Measurements from ENCODE around the gene MPP1. TPM values are rescaled to one million over a fixed set of nuclear protein-coding genes. Genes with fewer than 3 reads are reported as not detected.

MPP1 gene
- total RNA-seq, 4 donors from 2014 or later: 14.3 to 43.2 (median 17.0) TPM

DNA sequence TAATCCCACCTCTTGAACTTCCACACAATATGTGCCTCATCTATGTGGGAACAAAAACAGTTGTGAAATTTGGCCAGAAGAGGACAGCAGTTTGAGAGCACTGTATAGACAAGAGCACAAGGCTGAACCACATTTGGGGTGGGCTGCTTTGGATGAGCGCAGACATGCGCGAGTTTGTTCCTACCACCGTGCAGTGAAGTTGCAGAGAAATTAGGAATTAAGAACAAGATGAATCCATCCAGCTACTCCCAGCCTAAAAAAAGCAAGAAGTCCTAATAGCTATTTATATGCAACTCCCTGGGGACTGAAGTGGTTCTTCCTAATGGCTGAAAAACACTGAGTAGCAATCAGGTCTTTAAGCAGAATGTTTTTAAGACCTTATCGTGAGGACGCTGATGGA lies 55.4 kb downstream of the MPP1 start:
- DNase-seq (ENCODE audit: low spot score in 2 of 2): no peak
- WGBS, 2 donors: 24 to 43% methylated on average over 6 of the region's 6 CpGs
- TF ChIP-seq, protein P1, sequence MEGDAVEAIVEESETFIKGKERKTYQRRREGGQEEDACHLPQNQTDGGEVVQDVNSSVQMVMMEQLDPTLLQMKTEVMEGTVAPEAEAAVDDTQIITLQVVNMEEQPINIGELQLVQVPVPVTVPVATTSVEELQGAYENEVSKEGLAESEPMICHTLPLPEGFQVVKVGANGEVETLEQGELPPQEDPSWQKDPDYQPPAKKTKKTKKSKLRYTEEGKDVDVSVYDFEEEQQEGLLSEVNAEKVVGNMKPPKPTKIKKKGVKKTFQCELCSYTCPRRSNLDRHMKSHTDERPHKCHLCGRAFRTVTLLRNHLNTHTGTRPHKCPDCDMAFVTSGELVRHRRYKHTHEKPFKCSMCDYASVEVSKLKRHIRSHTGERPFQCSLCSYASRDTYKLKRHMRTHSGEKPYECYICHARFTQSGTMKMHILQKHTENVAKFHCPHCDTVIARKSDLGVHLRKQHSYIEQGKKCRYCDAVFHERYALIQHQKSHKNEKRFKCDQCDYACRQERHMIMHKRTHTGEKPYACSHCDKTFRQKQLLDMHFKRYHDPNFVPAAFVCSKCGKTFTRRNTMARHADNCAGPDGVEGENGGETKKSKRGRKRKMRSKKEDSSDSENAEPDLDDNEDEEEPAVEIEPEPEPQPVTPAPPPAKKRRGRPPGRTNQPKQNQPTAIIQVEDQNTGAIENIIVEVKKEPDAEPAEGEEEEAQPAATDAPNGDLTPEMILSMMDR (IDR thresholded peaks at IDR 0.05): no peak
- TF ChIP-seq POLR2A (IDR thresholded peaks at IDR 0.05) (no peak), EP300 (IDR thresholded peaks at IDR 0.05) (no peak)
- Histone ChIP-seq H3K9me3 (no peaks in the 10 kb centered on the region), H3K27ac (peak overlapping the region in 2 of 4 donors; percentile 63 to 73), H3K4me1 (peaks cover 0 to 13% (median 0%) of the 10 kb centered on the region in 4 donors), H3K4me3 (peak overlapping the region in 3 of 4 donors; percentile 48 to 62 (median 52)), H3K27me3 (no peaks in the 10 kb centered on the region), H3K36me3 (no peaks in the 10 kb centered on the region)

DNA sequence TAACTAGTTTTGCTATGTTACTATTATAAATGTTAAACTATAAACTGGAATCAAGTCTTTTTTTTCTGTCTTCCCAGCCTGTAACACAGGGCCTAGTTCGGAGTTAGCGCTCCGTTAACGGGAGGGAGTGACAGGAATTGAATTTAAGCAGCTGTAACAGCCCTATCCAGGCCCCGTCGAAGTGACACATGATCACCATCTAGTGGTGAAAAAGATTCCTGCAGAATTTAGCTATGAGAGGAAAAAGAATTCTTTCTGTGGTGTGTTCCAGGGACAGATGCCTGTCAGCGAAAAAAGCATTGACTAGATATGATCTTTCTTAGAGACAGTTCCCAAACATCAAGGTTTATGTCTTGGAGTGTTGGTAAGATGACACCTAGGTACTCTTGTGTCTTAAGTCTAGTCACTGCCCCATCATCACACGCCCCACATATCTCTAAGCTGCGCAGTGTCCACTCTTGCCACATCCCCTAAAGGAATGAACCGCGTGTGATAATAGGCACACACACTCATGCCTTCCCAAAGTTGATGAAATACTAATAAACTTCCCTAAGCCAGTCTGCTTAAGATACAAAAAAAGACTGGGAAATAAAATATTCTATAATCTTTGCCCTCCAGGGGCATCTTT lies 56.5 kb downstream of the MPP1 start:
- Histone ChIP-seq H3K4me1 (peaks cover 0 to 13% (median 0%) of the 10 kb centered on the region in 4 donors), H3K4me3 (no peak overlapping the region), H3K9me3 (no peaks in the 10 kb centered on the region), H3K36me3 (no peaks in the 10 kb centered on the region), H3K27ac (peak overlapping the region in 2 of 4 donors; percentile 7 to 15), H3K27me3 (no peaks in the 10 kb centered on the region)
- 23 to 32% methylated on average over 11 of the region's 11 CpGs for WGBS, 2 donors
- DNase-seq (ENCODE audit: low spot score in 2 of 2): peak in 1 of 2 donors; percentile 69
- TF ChIP-seq, protein P1 (IDR thresholded peaks at IDR 0.05): peak; percentile 63 to 75 (median 68)
- TF ChIP-seq EP300 (IDR thresholded peaks at IDR 0.05): no peak

DNA sequence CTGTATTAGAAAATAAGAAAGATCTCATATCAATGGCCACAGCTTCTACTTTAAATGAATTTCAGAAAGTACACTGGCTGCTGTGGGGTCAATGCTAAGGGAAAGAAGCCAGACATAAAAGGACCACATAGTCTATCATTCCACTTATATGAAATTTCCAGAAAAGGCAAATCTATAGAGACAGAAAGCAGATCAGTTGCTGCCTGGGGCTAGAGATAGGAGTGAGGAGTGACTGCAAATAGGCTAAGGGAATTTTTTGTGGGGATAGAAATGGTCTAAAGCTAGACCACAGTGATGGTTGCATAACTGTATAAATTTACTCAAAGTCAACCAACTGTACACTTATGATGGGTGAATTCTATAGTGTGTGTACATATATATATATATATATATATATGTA lies 62.7 kb downstream of the MPP1 start:
- TF ChIP-seq, protein P1 (IDR thresholded peaks at IDR 0.05): no peak
- TF ChIP-seq EP300 (IDR thresholded peaks at IDR 0.05) (no peak), POLR2A (IDR thresholded peaks at IDR 0.05) (no peak)
- Histone ChIP-seq H3K27ac (no peak overlapping the region), H3K4me3 (no peak overlapping the region), H3K4me1 (peaks cover 0 to 10% (median 0%) of the 10 kb centered on the region in 4 donors), H3K9me3 (no peaks in the 10 kb centered on the region), H3K36me3 (no peaks in the 10 kb centered on the region), H3K27me3 (no peaks in the 10 kb centered on the region)
- DNase-seq (ENCODE audit: low spot score in 2 of 2): no peak

DNA sequence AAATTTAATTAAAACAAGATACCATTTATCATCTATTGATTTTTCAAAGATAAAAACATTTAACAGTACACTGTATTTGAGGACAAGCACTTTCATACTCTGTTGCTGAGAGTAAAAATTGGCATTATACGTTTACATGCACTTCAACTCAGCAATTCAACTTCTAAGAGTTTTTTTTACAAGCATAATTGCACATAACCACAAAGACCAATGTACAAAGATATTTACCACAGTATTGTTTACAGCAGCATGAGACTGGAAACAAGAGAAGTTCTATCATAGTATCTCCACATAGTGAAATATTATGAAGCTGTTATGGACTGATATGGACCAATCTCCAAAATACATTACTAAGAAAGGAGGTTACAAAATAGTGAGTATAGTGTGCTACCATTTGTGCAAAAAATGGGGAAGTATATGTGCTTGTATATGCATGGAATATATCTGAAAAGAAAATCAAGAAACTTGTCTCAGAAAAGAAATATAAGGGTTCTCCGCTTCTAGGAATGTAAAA lies 65.3 kb downstream of the MPP1 start:
- Histone ChIP-seq H3K36me3 (no peaks in the 10 kb centered on the region), H3K4me3 (no peak overlapping the region), H3K9me3 (no peaks in the 10 kb centered on the region), H3K4me1 (peaks cover 0 to 31% (median 9%) of the 10 kb centered on the region in 4 donors), H3K27me3 (no peaks in the 10 kb centered on the region), H3K27ac (no peak overlapping the region)
- WGBS, 2 donors: 71 to 83% methylated on average over 2 of the region's 2 CpGs
- DNase-seq (ENCODE audit: low spot score in 2 of 2): no peak
- TF ChIP-seq, protein P1 (IDR thresholded peaks at IDR 0.05): no peak
- TF ChIP-seq POLR2A (IDR thresholded peaks at IDR 0.05) (no peak), EP300 (IDR thresholded peaks at IDR 0.05) (no peak)

DNA sequence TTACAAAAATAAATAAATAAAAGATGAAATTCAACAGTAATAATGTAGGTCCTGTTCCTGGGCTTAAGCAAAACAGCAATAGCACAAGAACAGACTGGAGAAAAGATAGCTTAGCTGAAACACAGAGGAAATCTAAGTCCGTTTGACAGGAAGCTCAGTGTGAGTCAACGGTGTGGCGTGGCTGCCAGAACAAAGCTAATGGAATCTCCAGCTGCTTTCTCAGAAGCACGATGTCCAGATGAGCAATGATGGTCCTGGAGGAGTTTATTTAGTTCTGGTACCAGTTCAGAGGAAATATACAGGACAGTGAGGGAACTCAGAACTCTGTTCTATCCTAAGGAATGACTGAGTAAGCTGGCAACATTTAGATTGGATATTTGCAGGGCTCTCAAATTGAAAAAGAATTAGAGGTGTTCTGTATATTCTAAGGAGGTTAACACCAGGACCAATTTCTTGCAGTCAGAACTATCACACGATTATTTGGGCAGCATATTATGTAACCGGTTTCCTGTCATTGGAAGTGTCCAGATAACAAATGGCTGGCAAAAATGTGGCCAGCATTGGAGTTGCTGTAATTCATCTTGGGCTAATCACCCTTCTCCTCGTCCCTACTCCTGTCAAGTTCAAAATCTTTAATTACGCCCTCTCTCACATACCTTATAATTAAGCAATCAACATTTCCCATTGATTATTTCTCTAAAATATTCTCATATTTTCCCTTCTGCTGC lies 67.1 kb downstream of the MPP1 start:
- Histone ChIP-seq H3K36me3 (no peaks in the 10 kb centered on the region), H3K9me3 (no peaks in the 10 kb centered on the region), H3K27ac (peak overlapping the region in 3 of 4 donors; percentile 19 to 83 (median 33)), H3K4me1 (peaks cover 0 to 49% (median 12%) of the 10 kb centered on the region in 4 donors), H3K4me3 (no peak overlapping the region), H3K27me3 (no peaks in the 10 kb centered on the region)
- WGBS, 2 donors: 46 to 51% methylated on average over 8 of the region's 8 CpGs
- TF ChIP-seq POLR2A (IDR thresholded peaks at IDR 0.05): no peak
- peak in 1 of 2 donors; percentile 48 for TF ChIP-seq EP300 (IDR thresholded peaks at IDR 0.05)
- TF ChIP-seq, protein P1 (IDR thresholded peaks at IDR 0.05): no peak
- no peak for DNase-seq (ENCODE audit: low spot score in 2 of 2)
